Frontal cortex (tissue), 4 donors: Measurements from ENCODE around the gene TMPRSS6. TPM values are rescaled to one million over a fixed set of nuclear protein-coding genes. Genes with fewer than 3 reads are reported as not detected.

Experiments
- DNase-seq, 2 donors: peaks; one replicate each; pipeline ENCODE4 v3.0.0; 2012; ENCODE audit warnings: low spot score in 2 of 2
- FAIRE-seq: peaks from 2 replicates; lab custom pipeline; 2012; peaks lifted over from hg19 to GRCh38; lab: Jason Lieb, UNC
- total RNA-seq: library from RNA; depleted of rRNA; stranded (reverse); fragments of >200 nt; gene quantifications from one replicate; pipeline ENCODE4 v1.2.3, GENCODE V29; 2014
- donor health status: control.
- donor health status: control.
- donor health status: control.

The TMPRSS6 gene
- total RNA-seq, 1 donor from 2014 or later: not detected

- no peak for FAIRE-seq
- no peak for DNase-seq
These were observed 51.6 kb downstream of the TMPRSS6 start for GRCh38 chr22:37057796-37058510.

GRCh38 chr22:37057226-37057625, 52.3 kb downstream of the TMPRSS6 start:
- DNase-seq (no peak), FAIRE-seq (no peak)

GRCh38 chr22:37056246-37056645, 53.3 kb downstream of the TMPRSS6 start:
- DNase-seq (no peak), FAIRE-seq (no peak)

- DNase-seq: no peak
- FAIRE-seq: no peak
These were observed 54.7 kb downstream of the TMPRSS6 start for GRCh38 chr22:37054600-37055365.

- FAIRE-seq (no peak), DNase-seq (no peak)
These were observed 55.5 kb downstream of the TMPRSS6 start for GRCh38 chr22:37054056-37054395.

- FAIRE-seq: no peak
- no peak for DNase-seq
These were observed 56.0 kb downstream of the TMPRSS6 start for GRCh38 chr22:37053310-37054055.

GRCh38 chr22:37052386-37053309, 56.9 kb downstream of the TMPRSS6 start:
- DNase-seq: no peak

GRCh38 chr22:37051391-37052385, 57.8 kb downstream of the TMPRSS6 start, which contains the start of gene KCTD17:
KCTD17 (plus strand) TSS chr22:37051742; CDS start chr22:37051761, 19 bp downstream.
- peak; percentile 94 to 97 for DNase-seq
- no peak for FAIRE-seq

More at GRCh38 chr22:37052386-37053309, 56.9 kb downstream of the TMPRSS6 start:
- no peak for FAIRE-seq

GRCh38 chr22:37050913-37051312, 58.6 kb downstream of the TMPRSS6 start:
- FAIRE-seq (no peak), DNase-seq (no peak)

- no peak for DNase-seq
- FAIRE-seq: no peak
These were observed 60.3 kb downstream of the TMPRSS6 start for GRCh38 chr22:37049224-37049623.

GRCh38 chr22:37048133-37048532, 61.4 kb downstream of the TMPRSS6 start:
- DNase-seq (no peak), FAIRE-seq (no peak)

GRCh38 chr22:37047006-37047405, 62.5 kb downstream of the TMPRSS6 start:
- FAIRE-seq: no peak
- DNase-seq: no peak

GRCh38 chr22:37046589-37046988, 62.9 kb downstream of the TMPRSS6 start:
- no peak for FAIRE-seq
- DNase-seq: no peak

- FAIRE-seq (no peak), DNase-seq (no peak)
These were observed 63.6 kb downstream of the TMPRSS6 start for GRCh38 chr22:37045958-37046357.

GRCh38 chr22:37044634-37045625, 64.6 kb downstream of the TMPRSS6 start:
- DNase-seq (no peak), FAIRE-seq (no peak)

- DNase-seq: no peak
- no peak for FAIRE-seq
These were observed 65.5 kb downstream of the TMPRSS6 start for GRCh38 chr22:37043828-37044538.
